HEK293 (cell line): ENCODE measurements around the gene PELI3.

Source experiments
- REST ChIP-seq: fragments of 450-650 bp; formaldehyde crosslinking; IDR thresholded peaks from 2 replicates; pipeline ENCODE4 v1.5.1; 2016; ENCODE audit warnings: missing biosample characterization, missing genetic modification characterization
- SCRT1 ChIP-seq: fragments of 450-650 bp; formaldehyde crosslinking; IDR thresholded peaks from 2 replicates; pipeline ENCODE4 v1.5.1; 2016; ENCODE audit warnings: missing biosample characterization, missing genetic modification characterization, borderline replicate concordance
- ZFP37 ChIP-seq: fragments of 450-650 bp; formaldehyde crosslinking; IDR thresholded peaks from 2 replicates; pipeline ENCODE4 v1.5.1; 2016; ENCODE audit warnings: missing biosample characterization, missing genetic modification characterization
- ZNF202 ChIP-seq: fragments of 450-650 bp; formaldehyde crosslinking; IDR thresholded peaks from 2 replicates; pipeline ENCODE4 v1.5.1; 2016; ENCODE audit warnings: missing biosample characterization, missing genetic modification characterization, borderline replicate concordance
- TF ChIP-seq, protein P1 (sequence below): fragments of 450-650 bp; formaldehyde crosslinking; IDR thresholded peaks from 2 replicates; pipeline ENCODE4 v1.5.1; 2016; ENCODE audit warnings: missing biosample characterization, missing genetic modification characterization
- TF ChIP-seq, protein P2 (sequence below): fragments of 450-650 bp; formaldehyde crosslinking; IDR thresholded peaks from 2 replicates; pipeline ENCODE4 v1.5.1; 2016; ENCODE audit warnings: missing biosample characterization, missing genetic modification characterization, low read depth

DNA sequence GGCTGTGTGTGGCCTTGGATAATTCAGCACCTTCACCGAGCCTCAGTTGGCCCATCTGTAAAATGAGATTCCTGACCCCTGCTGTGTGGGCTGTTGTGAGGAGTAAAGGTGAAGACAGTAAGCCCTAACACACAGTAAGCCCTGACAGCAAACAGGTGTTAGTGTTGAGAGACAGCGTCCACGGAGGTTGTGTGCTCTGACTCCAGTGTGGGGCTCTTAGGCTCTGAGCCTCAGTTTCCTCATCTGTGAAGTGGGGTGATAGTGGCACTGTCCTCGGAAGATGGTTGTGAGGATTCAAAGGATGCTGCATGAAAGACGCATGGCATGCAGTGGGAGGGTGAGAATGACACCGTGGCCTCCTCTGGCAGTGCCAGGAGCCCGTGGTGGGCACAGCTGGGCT lies 27.8 kb downstream of the PELI3 start:
- TF ChIP-seq, protein P1, sequence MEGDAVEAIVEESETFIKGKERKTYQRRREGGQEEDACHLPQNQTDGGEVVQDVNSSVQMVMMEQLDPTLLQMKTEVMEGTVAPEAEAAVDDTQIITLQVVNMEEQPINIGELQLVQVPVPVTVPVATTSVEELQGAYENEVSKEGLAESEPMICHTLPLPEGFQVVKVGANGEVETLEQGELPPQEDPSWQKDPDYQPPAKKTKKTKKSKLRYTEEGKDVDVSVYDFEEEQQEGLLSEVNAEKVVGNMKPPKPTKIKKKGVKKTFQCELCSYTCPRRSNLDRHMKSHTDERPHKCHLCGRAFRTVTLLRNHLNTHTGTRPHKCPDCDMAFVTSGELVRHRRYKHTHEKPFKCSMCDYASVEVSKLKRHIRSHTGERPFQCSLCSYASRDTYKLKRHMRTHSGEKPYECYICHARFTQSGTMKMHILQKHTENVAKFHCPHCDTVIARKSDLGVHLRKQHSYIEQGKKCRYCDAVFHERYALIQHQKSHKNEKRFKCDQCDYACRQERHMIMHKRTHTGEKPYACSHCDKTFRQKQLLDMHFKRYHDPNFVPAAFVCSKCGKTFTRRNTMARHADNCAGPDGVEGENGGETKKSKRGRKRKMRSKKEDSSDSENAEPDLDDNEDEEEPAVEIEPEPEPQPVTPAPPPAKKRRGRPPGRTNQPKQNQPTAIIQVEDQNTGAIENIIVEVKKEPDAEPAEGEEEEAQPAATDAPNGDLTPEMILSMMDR (tag by site-specific recombination): no peak
- TF ChIP-seq SCRT1: no peak
- no peak for TF ChIP-seq ZFP37 (tag by site-specific recombination)
- no peak for TF ChIP-seq REST (tag by site-specific recombination)
- no peak for TF ChIP-seq ZNF202
- TF ChIP-seq, protein P2, sequence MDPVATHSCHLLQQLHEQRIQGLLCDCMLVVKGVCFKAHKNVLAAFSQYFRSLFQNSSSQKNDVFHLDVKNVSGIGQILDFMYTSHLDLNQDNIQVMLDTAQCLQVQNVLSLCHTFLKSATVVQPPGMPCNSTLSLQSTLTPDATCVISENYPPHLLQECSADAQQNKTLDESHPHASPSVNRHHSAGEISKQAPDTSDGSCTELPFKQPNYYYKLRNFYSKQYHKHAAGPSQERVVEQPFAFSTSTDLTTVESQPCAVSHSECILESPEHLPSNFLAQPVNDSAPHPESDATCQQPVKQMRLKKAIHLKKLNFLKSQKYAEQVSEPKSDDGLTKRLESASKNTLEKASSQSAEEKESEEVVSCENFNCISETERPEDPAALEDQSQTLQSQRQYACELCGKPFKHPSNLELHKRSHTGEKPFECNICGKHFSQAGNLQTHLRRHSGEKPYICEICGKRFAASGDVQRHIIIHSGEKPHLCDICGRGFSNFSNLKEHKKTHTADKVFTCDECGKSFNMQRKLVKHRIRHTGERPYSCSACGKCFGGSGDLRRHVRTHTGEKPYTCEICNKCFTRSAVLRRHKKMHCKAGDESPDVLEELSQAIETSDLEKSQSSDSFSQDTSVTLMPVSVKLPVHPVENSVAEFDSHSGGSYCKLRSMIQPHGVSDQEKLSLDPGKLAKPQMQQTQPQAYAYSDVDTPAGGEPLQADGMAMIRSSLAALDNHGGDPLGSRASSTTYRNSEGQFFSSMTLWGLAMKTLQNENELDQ: no peak
